SJCRH30 (cell line): ENCODE results near the gene TTC36. TPM values are rescaled to one million over a fixed set of nuclear protein-coding genes. Genes with fewer than 3 reads are reported as not detected.
"Not testable (repeated sequence)": the region's sequence is repeated elsewhere in the genome, so short reads cannot be mapped to it uniquely, and the experiment has no call there.

Experiments used
- DNase-seq, 2 experiments: peaks; one replicate each; pipeline ENCODE4 v3.0.0-alpha.2; 2015 to 2020
- H3K27ac ChIP-seq: fragments of 250-450 bp; sonication (Bioruptor Pico); 2 replicates; pipeline ENCODE4 v1.5.1; 2020; ENCODE audit warnings: mild to moderate bottlenecking, moderate library complexity
- H3K27me3 ChIP-seq: fragments of 250-450 bp; sonication (Bioruptor Pico); 2 replicates; pipeline ENCODE4 v1.5.1; 2020; ENCODE audit warnings: mild to moderate bottlenecking, moderate library complexity
- H3K36me3 ChIP-seq: fragments of 250-450 bp; sonication (Bioruptor Pico); 2 replicates; pipeline ENCODE4 v1.5.1; 2020; ENCODE audit warnings: mild to moderate bottlenecking, moderate library complexity
- H3K4me1 ChIP-seq: fragments of 250-450 bp; sonication (Bioruptor Pico); 2 replicates; pipeline ENCODE4 v1.5.1; 2020; ENCODE audit warnings: mild to moderate bottlenecking, moderate library complexity
- H3K4me3 ChIP-seq: fragments of 250-450 bp; sonication (Bioruptor Pico); 2 replicates; pipeline ENCODE4 v1.5.1; 2020; ENCODE audit warnings: mild to moderate bottlenecking, moderate library complexity
- H3K9me3 ChIP-seq: fragments of 250-450 bp; sonication (Bioruptor Pico); replicated peaks from 2 replicates; pipeline ENCODE4 v1.5.1; 2020; ENCODE audit warnings: mild to moderate bottlenecking, moderate library complexity
- total RNA-seq: library from RNA; depleted of rRNA; stranded (reverse); fragments of >200 nt; shearing (Covaris generic); gene quantifications from 2 replicates; pipeline ENCODE4 v1.2.3, GENCODE V29; 2014; rRNA removed

The TTC36 gene
- total RNA-seq, result 0.47 TPM in 1 of 2 replicates, not detected in the other

GRCh38 chr11:118527109-118527508 lies at the start of gene TTC36:
Gene TTC36, plus strand, starts transcription at chr11:118527474. Its CDS starts 21 bp downstream, at chr11:118527495.
- H3K4me1 ChIP-seq, result peaks cover 42% of the 10 kb centered on the region
- H3K27me3 ChIP-seq, result no peaks in the 10 kb centered on the region
- no peaks in the 10 kb centered on the region for H3K9me3 ChIP-seq
- H3K36me3 ChIP-seq, result peaks cover 2% of the 10 kb centered on the region; the same call in 1 of the 2 replicates
- no peak within 1 kb of the TSS for H3K4me3 ChIP-seq
- DNase-seq, result no peak
- no peak within 1 kb of the TSS for H3K27ac ChIP-seq

- not testable (repeated sequence) for H3K4me3 ChIP-seq, H3K27ac ChIP-seq, H3K27me3 ChIP-seq, H3K4me1 ChIP-seq, H3K9me3 ChIP-seq, DNase-seq
- peaks cover 48% of the 10 kb centered on the region for H3K36me3 ChIP-seq
Observed at GRCh38 chr11:118481238-118481637, 46.0 kb upstream of the TTC36 start.

GRCh38 chr11:118484405-118484804 lies 42.9 kb upstream of the TTC36 start:
- Histone ChIP-seq H3K27ac (no peak overlapping the region), H3K4me3 (no peak overlapping the region), H3K27me3 (no peaks in the 10 kb centered on the region), H3K36me3 (peaks cover 33% of the 10 kb centered on the region), H3K4me1 (no peaks in the 10 kb centered on the region), H3K9me3 (no peaks in the 10 kb centered on the region)
- DNase-seq, result no peak

GRCh38 chr11:118485273-118485672 lies 42.0 kb upstream of the TTC36 start:
- Histone ChIP-seq H3K27me3 (no peaks in the 10 kb centered on the region), H3K36me3 (peaks cover 38% of the 10 kb centered on the region), H3K4me3 (no peak overlapping the region)

GRCh38 chr11:118488480-118489109 lies 38.7 kb upstream of the TTC36 start:
- H3K27ac ChIP-seq, result no peak overlapping the region
- no peaks in the 10 kb centered on the region for H3K4me1 ChIP-seq
- no peaks in the 10 kb centered on the region for H3K27me3 ChIP-seq
- DNase-seq, result peak; percentile 41 to 73
- H3K4me3 ChIP-seq, result no peak overlapping the region
- H3K36me3 ChIP-seq, result peaks cover 37% of the 10 kb centered on the region
- no peaks in the 10 kb centered on the region for H3K9me3 ChIP-seq

More at GRCh38 chr11:118485273-118485672, 42.0 kb upstream of the TTC36 start:
- no peak overlapping the region for H3K27ac ChIP-seq
- H3K4me1 ChIP-seq, result no peaks in the 10 kb centered on the region
- DNase-seq, result no peak
- no peaks in the 10 kb centered on the region for H3K9me3 ChIP-seq

- DNase-seq, result no peak
- Histone ChIP-seq H3K36me3 (peaks cover 50% of the 10 kb centered on the region), H3K27me3 (no peaks in the 10 kb centered on the region), H3K9me3 (no peaks in the 10 kb centered on the region), H3K4me1 (no peaks in the 10 kb centered on the region), H3K27ac (no peak overlapping the region), H3K4me3 (no peak overlapping the region)
Observed at GRCh38 chr11:118491041-118491440, 36.2 kb upstream of the TTC36 start.

- DNase-seq, result peak; percentile 12 to 24
- H3K27me3 ChIP-seq, result no peaks in the 10 kb centered on the region
- H3K27ac ChIP-seq, result 0 out of 2 replicates have a peak overlapping the region, but pooled peaks have one; percentile 12
- peaks cover 2% of the 10 kb centered on the region for H3K4me1 ChIP-seq
- H3K4me3 ChIP-seq, result no peak overlapping the region
- H3K9me3 ChIP-seq, result no peaks in the 10 kb centered on the region
- H3K36me3 ChIP-seq, result peaks cover 77% of the 10 kb centered on the region
Observed at GRCh38 chr11:118497831-118498230, 29.4 kb upstream of the TTC36 start.

- H3K27me3 ChIP-seq, result no peaks in the 10 kb centered on the region
- no peak overlapping the region for H3K4me3 ChIP-seq
- H3K9me3 ChIP-seq, result no peaks in the 10 kb centered on the region
- DNase-seq, result no peak
- no peak overlapping the region for H3K27ac ChIP-seq
- peaks cover 78% of the 10 kb centered on the region for H3K36me3 ChIP-seq
- no peaks in the 10 kb centered on the region for H3K4me1 ChIP-seq
Observed at GRCh38 chr11:118503216-118503615, 24.1 kb upstream of the TTC36 start.

GRCh38 chr11:118511601-118512000 lies 15.7 kb upstream of the TTC36 start:
- no peaks in the 10 kb centered on the region for H3K27me3 ChIP-seq
- H3K27ac ChIP-seq, result no peak overlapping the region
- no peaks in the 10 kb centered on the region for H3K9me3 ChIP-seq
- no peaks in the 10 kb centered on the region for H3K4me1 ChIP-seq
- H3K4me3 ChIP-seq, result no peak overlapping the region
- DNase-seq, result no peak
- H3K36me3 ChIP-seq, result peaks cover 35% of the 10 kb centered on the region

- H3K4me1 ChIP-seq, result no peaks in the 10 kb centered on the region
- no peaks in the 10 kb centered on the region for H3K27me3 ChIP-seq
- no peak overlapping the region for H3K4me3 ChIP-seq
- no peak overlapping the region for H3K27ac ChIP-seq
- DNase-seq, result no peak
- H3K36me3 ChIP-seq, result peaks cover 20% of the 10 kb centered on the region
- no peaks in the 10 kb centered on the region for H3K9me3 ChIP-seq
Observed at GRCh38 chr11:118514103-118514502, 13.2 kb upstream of the TTC36 start.

- Histone ChIP-seq H3K9me3 (no peaks in the 10 kb centered on the region), H3K27ac (no peak overlapping the region), H3K36me3 (peaks cover 13% of the 10 kb centered on the region; the same call in 1 of the 2 replicates), H3K4me1 (peaks cover 15% of the 10 kb centered on the region), H3K4me3 (no peak overlapping the region), H3K27me3 (no peaks in the 10 kb centered on the region)
- DNase-seq, result no peak
Observed at GRCh38 chr11:118519549-118519948, 7.7 kb upstream of the TTC36 start.

GRCh38 chr11:118521892-118522311 lies 5.4 kb upstream of the TTC36 start:
- no peaks in the 10 kb centered on the region for H3K9me3 ChIP-seq
- no peak for DNase-seq
- peaks cover 13% of the 10 kb centered on the region; the same call in 1 of the 2 replicates for H3K36me3 ChIP-seq

GRCh38 chr11:118522571-118523072 lies 4.7 kb upstream of the TTC36 start:
- Histone ChIP-seq H3K27ac (no peak overlapping the region), H3K36me3 (peaks cover 13% of the 10 kb centered on the region; the same call in 1 of the 2 replicates), H3K27me3 (no peaks in the 10 kb centered on the region), H3K4me1 (peaks cover 31% of the 10 kb centered on the region), H3K4me3 (no peak overlapping the region), H3K9me3 (no peaks in the 10 kb centered on the region)
- DNase-seq, result peak; percentile 12 to 38

More at GRCh38 chr11:118521892-118522311, 5.4 kb upstream of the TTC36 start:
- Histone ChIP-seq H3K27ac (no peak overlapping the region), H3K4me3 (no peak overlapping the region), H3K27me3 (no peaks in the 10 kb centered on the region), H3K4me1 (peaks cover 31% of the 10 kb centered on the region)

GRCh38 chr11:118524356-118524755 lies 2.9 kb upstream of the TTC36 start:
- DNase-seq, result peak in 1 of 2 experiments; percentile 18
- Histone ChIP-seq H3K9me3 (no peaks in the 10 kb centered on the region), H3K36me3 (peaks cover 11% of the 10 kb centered on the region; the same call in 1 of the 2 replicates), H3K4me3 (no peak overlapping the region), H3K27me3 (no peaks in the 10 kb centered on the region), H3K4me1 (peaks cover 35% of the 10 kb centered on the region), H3K27ac (peak overlapping the region; percentile 49)

- Histone ChIP-seq H3K4me3 (no peak overlapping the region), H3K27me3 (no peaks in the 10 kb centered on the region), H3K27ac (peak overlapping the region; percentile 49), H3K36me3 (peaks cover 10% of the 10 kb centered on the region; the same call in 1 of the 2 replicates), H3K4me1 (peaks cover 40% of the 10 kb centered on the region), H3K9me3 (no peaks in the 10 kb centered on the region)
- DNase-seq, result peak; percentile 71 to 79
Observed at GRCh38 chr11:118524757-118525470, 2.4 kb upstream of the TTC36 start.
